Central memory CD4-positive, alpha-beta T cell (primary cell): ENCODE results near the gene EIF4E3.

ENCODE experiments used
- DNase-seq: peaks from one replicate; pipeline ENCODE4 v3.0.0; 2022

EIF4E3 gene

DNA sequence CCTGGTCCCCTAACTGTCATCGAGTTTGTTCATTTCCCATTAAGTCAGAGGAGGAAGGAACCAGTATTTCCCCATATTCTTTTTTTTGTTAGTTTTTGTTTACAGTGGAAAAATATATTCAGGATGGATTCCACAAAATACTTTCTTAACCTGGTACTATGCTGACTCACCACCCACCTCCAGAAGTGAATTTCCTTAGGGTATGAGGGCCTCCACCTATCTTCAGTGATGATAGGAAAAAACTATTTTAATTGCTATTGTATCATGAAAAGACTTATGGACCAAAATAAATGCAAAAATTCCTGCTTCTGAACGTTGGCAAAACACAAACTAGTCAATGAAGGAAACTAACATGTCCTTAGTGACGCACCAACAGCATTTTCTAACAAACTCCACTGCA lies 77.5 kb downstream of the EIF4E3 start:
- no peak for DNase-seq

DNA sequence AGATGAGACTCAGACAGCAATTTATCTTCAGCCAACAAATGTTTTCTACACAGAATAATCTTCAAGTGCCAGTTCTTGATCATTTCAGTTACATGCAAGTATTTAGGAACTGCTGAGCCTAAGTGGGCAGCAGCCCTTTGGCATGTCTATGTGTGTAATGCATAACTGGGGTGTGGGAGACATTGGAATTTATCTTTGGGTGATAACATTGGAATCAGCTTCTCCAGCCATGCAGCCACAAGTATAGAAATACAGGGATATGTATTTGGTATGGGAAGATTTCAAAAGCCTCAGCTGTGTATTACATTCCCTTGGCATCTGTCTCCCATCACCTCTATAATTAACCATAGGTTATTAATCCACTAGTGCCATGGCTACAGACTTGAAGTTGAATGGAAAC lies 78.2 kb downstream of the EIF4E3 start:
- no peak for DNase-seq

DNA sequence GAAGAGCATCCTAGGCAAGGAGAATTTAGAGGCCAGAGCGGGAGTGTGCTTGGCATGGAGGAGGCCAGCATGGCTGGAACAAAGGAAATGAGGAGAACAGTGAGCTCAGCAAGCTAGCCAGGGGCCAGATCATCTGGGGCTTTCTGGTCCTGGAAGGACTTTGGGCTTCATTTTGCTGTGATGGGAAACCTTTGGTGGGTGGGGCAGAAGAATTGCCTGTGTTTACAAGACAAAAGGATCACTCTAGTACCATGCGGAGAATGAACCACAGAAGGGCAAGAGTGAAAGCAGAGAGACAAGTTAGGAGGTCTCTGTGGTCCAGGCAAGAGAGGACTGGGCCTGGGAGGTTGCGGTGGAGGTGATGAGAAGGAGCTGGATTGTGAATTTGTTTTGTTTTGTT lies 80.1 kb downstream of the EIF4E3 start:
- DNase-seq = no peak

DNA sequence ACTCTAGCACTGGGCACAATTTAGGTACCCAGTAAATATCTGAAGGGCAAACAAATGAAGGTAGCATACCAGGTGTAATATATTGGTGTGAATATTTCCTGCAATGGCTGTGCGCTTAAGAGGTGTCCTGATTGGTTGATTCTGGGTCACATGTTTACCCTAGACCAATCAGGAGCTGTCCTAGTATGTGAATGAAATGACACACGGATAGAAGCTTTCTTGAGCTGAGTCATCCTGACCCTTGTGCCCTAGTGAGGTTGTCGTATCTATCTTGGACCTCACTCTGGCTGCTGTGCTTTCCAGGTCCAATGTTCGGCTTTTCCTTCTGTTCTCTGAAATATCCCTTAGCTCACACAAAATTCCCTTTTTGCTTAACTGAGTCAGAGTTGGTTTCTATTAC lies 83.5 kb downstream of the EIF4E3 start:
- no peak for DNase-seq

DNA sequence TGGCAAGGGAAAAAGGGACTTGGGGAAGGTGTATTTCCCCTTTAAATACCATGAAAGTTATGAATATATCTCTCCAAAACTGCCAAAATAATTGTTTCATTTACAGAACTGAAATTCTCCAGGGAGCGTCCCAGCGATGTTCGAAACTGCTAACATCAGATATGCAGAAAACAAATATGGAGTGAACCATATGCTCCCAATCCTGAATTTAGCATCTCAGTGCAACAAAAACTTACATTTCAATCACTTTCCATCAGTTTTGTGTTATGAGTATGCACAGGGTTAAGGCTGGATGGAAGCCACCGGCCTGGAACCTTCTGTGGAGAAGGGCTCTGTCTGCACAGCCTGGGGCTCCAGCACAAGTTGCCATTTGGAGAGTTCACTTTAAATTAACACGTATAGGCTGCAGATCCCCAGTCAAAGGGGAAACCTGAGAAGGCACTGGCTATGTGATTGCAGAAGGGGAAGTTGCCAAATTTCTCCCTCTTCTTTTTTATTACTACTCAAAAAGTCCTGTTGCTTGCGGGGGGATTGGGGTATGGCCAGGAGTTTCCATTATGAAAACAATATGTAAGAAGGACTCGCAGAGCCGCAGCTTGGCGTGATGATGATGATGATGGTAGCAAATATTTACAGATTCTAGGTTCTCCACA lies 84.7 kb downstream of the EIF4E3 start:
- DNase-seq = no peak

DNA sequence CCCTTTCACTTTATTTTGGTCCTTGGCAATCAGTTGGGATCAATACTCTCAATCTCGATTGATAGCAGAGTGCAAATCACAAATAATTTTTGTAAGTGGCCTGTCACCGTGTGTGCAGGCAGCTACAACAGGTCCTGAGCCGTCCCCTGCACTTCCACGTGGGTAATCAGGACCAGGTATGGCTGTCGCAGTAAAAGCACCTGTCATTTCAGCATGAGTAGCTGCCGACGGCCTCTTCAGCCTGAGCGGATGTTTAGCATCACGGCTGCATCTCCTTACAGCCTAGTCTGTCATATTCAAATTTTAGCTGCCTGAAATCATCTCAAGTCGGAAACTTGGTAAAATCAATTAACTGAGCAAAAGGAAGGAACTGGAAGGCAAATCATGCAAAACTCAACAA lies 88.7 kb downstream of the EIF4E3 start:
- DNase-seq = no peak

DNA sequence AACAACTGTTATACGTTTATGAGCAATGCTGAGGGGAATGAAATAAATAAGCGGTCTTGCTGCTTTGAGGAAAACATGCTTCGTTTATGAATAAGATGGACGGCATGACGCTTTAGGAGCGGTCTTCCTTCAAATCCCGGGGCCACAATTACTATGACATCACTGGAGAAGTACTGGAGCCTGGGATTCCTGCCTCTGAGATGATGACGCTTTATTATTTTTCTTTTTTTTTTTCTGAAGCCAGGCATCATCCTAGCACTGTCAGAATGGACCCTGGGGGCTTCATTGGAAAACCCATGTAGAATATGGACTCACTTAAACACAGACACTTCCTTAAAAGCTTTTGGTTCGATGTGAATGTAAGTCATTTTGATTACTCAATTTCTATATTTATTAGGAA lies 89.2 kb downstream of the EIF4E3 start:
- DNase-seq = no peak

DNA sequence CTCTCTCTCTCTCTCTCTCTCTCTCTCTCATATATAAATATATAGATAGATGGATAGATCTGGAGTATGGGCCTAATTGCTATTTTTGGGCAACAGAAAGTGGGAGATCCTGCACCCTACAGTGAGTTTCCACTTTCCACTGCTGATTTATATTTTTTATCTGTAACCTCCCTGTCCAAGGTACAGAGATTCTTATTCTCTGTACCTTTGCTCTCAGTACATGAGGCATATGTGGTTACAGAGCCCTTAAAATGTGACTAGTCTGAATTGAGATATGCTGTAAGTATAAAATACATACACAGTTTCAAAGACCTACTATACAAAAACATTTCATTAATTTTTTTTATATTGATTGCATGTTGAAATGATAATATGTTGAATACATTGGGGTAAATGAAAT lies 90.5 kb downstream of the EIF4E3 start:
- DNase-seq = no peak

DNA sequence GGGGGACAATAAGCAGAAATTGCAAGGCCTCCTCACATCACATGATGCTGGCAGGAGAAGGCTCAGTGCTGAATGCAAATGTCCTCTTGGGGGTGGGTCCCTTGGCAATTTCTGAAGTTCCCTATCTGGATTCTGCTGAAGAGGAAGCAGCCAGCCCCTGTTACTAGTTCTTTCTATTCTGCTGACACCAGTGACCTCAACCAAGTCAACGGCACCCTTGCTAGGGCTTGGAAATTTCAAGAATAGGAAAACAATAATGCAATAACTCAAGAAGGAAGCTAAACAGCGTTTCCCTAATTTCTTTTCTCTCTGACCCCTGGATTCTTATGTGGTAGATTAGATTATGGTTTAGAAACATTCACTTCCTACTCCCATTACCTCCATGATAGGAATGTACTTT lies 95.5 kb downstream of the EIF4E3 start:
- DNase-seq = no peak

DNA sequence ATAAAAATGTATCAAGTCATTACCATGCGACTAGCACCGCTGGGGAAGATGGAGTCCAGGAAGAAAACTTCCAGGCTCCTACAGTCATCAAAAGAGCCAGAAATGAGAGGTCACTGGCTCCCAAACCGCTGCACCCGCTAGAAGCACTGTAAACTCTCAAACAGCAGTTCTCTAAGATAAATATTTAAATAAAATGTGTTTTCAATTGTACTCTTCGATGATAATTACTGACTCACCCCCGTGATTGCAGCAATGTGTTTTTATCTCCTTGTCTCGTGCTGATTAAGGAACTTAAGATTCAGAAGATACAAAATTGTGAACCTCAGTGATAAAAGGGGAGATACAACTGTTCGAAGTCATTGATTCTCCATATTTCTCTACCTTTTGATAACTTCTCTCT lies 95.9 kb downstream of the EIF4E3 start:
- DNase-seq = no peak

DNA sequence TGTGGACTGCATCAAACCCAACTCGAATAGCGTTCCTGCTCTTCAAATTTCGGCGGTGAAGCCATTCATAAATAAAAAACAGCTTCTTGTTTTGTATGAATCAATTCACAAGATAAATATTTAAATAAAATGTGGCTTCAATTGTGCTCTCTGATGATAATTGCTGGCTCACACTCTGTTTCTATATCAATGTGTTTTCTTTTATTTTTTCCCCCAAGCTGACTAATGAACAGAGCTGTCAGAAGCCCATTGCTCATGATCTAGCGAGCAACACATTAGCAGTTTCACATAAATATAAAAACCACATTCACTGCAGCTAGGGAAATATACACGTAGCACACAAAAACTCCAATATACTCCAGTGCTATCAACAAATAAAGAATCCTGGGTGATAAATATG lies 96.7 kb downstream of the EIF4E3 start:
- DNase-seq = no peak

DNA sequence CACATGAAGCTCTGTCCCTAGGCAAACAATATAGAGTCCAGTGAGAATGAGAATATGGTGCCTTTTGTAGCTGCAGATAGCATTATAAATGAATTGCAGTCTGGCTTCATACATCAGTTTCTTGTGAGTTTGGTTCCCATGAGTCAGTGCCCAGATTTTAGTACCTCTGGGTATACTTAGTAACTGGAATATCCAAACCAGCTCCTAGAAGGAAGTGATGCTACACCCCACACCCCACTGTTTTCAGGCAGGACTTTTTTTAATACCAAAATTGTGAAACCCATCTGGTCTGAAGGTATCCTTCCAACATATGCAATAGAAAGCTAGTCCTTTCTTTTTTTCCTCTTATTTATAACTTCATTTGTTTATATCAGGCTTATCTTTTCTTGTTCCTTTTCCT lies 99.5 kb downstream of the EIF4E3 start:
- DNase-seq = no peak
